GM18498 (cell line): ENCODE data around the gene SCN5A.

Experiments
- ATAC-seq: cut with Tn5 transposase; IDR thresholded peaks from one replicate; pipeline ENCODE4 v1.9.1; 2021; ENCODE audit warnings: mild to moderate bottlenecking, moderate library complexity; ENCODE audit not compliant: unreplicated experiment

SCN5A gene

GRCh38 chr3:38511546-38511945 is 137.9 kb downstream of the SCN5A start:
- no peak for ATAC-seq

GRCh38 chr3:38510631-38511030 is 138.9 kb downstream of the SCN5A start:
- ATAC-seq, result no peak

DNA sequence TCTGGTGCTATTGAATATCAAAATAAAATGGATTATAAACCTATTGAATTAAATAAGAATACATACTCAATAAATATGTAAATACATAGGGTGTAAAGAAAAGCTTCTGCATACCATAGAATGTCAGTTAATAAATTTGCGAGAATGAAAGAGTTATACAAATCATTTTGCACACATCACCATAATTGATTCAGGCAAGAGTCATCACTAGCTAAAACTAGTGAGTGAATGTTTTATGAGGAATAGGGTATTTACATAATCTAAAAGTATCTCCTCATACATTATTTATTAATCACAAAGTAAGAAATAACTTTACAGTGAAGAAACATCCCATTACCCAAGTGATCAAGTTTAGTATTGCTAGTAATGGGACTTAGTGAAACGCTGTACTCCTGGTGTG is 139.8 kb downstream of the SCN5A start:
- no peak for ATAC-seq

- peak; percentile 97 for ATAC-seq
These were observed 142.4 kb downstream of the SCN5A start for GRCh38 chr3:38507120-38507519.

- ATAC-seq, result no peak
These were observed 148.6 kb downstream of the SCN5A start for GRCh38 chr3:38500688-38501417.
